ENCODE measurements around the gene AGPAT4. TPM values are rescaled to one million over a fixed set of nuclear protein-coding genes. Genes with fewer than 3 reads are reported as not detected.
A peak's percentile ranks its signal among the peaks of the same experiment; 100 is the strongest.

The AGPAT4 gene
- total RNA-seq, 1 donor from 2014 or later: 19.7 TPM

DNA sequence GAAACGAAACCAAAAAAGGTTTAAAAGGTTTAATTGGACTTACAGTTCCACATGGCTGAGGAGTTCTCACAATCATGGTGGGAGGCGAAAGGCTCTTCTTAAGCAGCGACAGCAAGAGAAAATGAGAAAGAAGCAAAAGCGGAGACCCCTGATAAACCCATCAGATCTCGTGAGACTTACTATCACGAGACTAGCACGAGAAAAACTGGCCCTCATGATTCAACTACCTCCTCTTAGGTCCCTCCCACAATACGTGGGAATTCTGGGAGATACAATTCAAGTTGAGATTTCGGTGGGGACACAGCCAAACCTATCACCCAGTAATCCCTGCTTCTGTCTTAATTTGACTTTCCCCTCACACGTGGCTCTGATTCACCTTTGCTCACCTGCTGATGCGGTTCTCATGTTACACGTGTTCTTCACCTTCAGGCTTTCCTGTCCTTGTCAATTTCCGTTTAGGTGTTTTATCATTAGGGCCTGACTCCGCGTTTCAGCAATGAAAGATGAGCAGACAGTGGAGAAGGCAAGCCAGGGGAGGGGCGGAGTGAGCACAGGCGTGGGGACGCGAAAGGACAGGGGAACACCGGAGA is 57.1 kb downstream of the AGPAT4 start:
- H3K27ac ChIP-seq: no peak overlapping the region
- intact Hi-C loops (cut with DNase I): no loop called here
- no peaks in the 10 kb centered on the region for H3K9me3 ChIP-seq
- no peak for DNase-seq
- no peaks in the 10 kb centered on the region for H3K4me1 ChIP-seq
- no peak overlapping the region for H3K4me3 ChIP-seq
- ATAC-seq: no peak
- TF ChIP-seq CTCF (IDR thresholded peaks at IDR 0.05): no peak
- no peaks in the 10 kb centered on the region for H3K27me3 ChIP-seq (ENCODE audit: low read depth)
- no peaks in the 10 kb centered on the region for H3K36me3 ChIP-seq

DNA sequence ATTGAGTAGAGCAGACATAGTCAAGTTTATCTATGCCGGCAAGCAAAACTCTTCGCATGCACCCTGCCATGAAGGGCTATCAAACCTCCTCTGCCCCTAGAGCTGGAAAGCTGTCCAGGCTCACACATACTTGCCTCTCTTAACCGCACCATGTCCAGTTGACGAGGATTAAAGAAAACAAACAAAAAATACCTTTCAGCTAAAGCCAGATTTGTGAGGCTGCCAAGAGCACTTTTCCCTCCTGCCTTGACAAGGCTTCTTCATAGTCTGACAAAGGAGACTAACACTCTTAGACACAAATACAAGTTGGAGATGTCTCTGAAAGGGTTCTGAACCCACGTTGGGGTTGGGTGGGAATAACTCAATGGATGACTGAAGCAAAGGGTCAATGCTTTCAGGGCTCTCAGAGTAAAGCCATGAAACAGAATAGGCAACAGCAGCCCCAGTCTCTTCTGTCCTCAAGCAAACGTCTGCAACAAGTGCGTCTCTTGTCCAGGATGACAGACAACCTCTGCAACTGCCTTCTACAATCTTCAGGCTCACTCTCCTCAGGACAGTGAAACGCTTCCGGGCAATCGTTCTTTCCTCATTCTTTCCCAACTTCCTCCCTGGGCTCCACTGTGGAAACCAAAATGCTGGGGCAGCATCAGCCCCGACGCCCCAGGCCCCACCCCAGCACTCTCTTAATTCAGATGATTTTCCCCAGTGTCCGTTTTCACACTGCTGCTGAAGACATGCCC is 57.8 kb downstream of the AGPAT4 start:
- H3K27me3 ChIP-seq (ENCODE audit: low read depth): no peaks in the 10 kb centered on the region
- H3K27ac ChIP-seq: no peak overlapping the region
- DNase-seq (no peak), ATAC-seq (peak; percentile 59 to 65)
- no peak for TF ChIP-seq CTCF (IDR thresholded peaks at IDR 0.05)
- no peaks in the 10 kb centered on the region for H3K9me3 ChIP-seq
- intact Hi-C loops (cut with DNase I): no loop called here
- no peaks in the 10 kb centered on the region for H3K36me3 ChIP-seq
- no peak overlapping the region for H3K4me3 ChIP-seq
- H3K4me1 ChIP-seq: no peaks in the 10 kb centered on the region

DNA sequence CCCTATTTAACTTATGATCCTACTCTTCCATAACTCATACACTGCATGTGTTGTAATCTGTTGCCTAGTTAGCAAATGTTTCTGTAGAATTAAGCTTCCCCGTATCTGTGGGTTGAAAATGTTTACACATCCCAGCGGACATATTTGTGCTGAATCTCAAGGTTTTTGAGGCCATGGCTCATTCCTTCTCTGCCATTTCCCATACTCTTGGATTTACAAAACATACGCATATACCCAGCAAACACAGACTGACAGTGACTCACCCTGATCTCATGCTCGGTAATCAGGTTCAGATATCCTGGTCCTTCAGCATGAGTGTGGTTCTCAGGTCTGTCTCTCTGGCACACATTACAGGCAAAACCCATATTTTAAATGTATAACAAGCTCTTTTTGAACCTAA is 58.7 kb downstream of the AGPAT4 start:
- no peak overlapping the region for H3K27ac ChIP-seq
- no peaks in the 10 kb centered on the region for H3K27me3 ChIP-seq (ENCODE audit: low read depth)
- ATAC-seq: peak; percentile 64 to 80
- intact Hi-C loops (cut with DNase I): no loop called here
- no peaks in the 10 kb centered on the region for H3K4me1 ChIP-seq
- DNase-seq: no peak
- H3K4me3 ChIP-seq: no peak overlapping the region
- H3K9me3 ChIP-seq: no peaks in the 10 kb centered on the region
- no peak for TF ChIP-seq CTCF (IDR thresholded peaks at IDR 0.05)
- no peaks in the 10 kb centered on the region for H3K36me3 ChIP-seq

DNA sequence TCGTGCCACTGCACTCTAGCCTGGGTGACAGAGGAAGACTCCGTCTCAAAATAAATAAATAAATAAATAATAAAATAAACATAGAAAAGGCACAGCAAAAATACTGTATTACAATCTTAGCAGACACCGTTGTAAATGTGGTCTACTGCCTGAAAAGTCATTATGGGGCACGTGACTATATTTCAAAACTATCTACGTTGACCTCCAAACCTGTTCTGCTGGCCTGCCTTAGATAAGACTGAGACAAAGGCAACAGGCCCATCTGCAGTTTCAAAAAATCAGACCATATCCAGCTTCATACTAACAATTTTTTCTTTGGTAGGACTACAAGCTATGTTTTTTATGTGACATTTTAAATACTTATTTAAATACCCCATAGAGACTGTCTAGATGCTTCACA is 59.1 kb downstream of the AGPAT4 start:
- intact Hi-C loops (cut with DNase I): no loop called here
- no peak overlapping the region for H3K4me3 ChIP-seq
- H3K4me1 ChIP-seq: no peaks in the 10 kb centered on the region
- H3K27me3 ChIP-seq (ENCODE audit: low read depth): no peaks in the 10 kb centered on the region
- no peak for DNase-seq
- H3K27ac ChIP-seq: no peak overlapping the region
- TF ChIP-seq CTCF (IDR thresholded peaks at IDR 0.05): no peak
- H3K9me3 ChIP-seq: no peaks in the 10 kb centered on the region
- H3K36me3 ChIP-seq: no peaks in the 10 kb centered on the region
- ATAC-seq: no peak

- H3K27ac ChIP-seq: no peak overlapping the region
- no peak overlapping the region for H3K4me3 ChIP-seq
- no peaks in the 10 kb centered on the region for H3K27me3 ChIP-seq (ENCODE audit: low read depth)
- TF ChIP-seq CTCF (IDR thresholded peaks at IDR 0.05): no peak
- no peaks in the 10 kb centered on the region for H3K4me1 ChIP-seq
- ATAC-seq (no peak), DNase-seq (no peak)
- H3K9me3 ChIP-seq: no peaks in the 10 kb centered on the region
- intact Hi-C loops (cut with DNase I): no loop called here
- H3K36me3 ChIP-seq: no peaks in the 10 kb centered on the region
Measured at GRCh38 chr6:161212902-161213301, 61.0 kb downstream of the AGPAT4 start.
